SU-DHL-6 (cell line): ENCODE data around the gene UBR4.

Experiments used
- H2AFZ ChIP-seq: fragments of 200-600 bp; sonication (generic); 2 replicates; pipeline ENCODE4 v1.6.1; 2014; ENCODE audit warnings: low read depth, mild to moderate bottlenecking, moderate library complexity, mixed read lengths, antibody characterized with exemption, low read length; ENCODE audit not compliant: severe bottlenecking
- H3F3A ChIP-seq: fragments of 200-600 bp; shearing (Covaris generic); 2 replicates; pipeline ENCODE4 v1.6.0; 2016; ENCODE audit warnings: antibody characterized with exemption, mild to moderate bottlenecking; ENCODE audit not compliant: insufficient read depth
- H3K27ac ChIP-seq: fragments of 200-600 bp; sonication (generic); 2 replicates; pipeline ENCODE4 v1.5.1; 2016; ENCODE audit warnings: low read depth, mild to moderate bottlenecking, low read length, moderate library complexity, mixed read lengths
- H3K27me3 ChIP-seq: fragments of 200-600 bp; sonication (generic), shearing (Covaris generic); 2 replicates; pipeline ENCODE4 v1.6.0; 2014; ENCODE audit warnings: mild to moderate bottlenecking, low read length
- H3K36me3 ChIP-seq: fragments of 200-600 bp; sonication (generic); 2 replicates; pipeline ENCODE4 v1.6.1; 2014; ENCODE audit warnings: mild to moderate bottlenecking, low read length, mixed read lengths
- H3K4me2 ChIP-seq: fragments of 300-600, 200-600 bp; shearing (Covaris generic), sonication (generic); 2 replicates; pipeline ENCODE4 v1.6.0; 2014; ENCODE audit warnings: low read length, low read depth, mild to moderate bottlenecking; ENCODE audit not compliant: poor library complexity, severe bottlenecking
- H3K4me3 ChIP-seq: fragments of 200-600 bp; sonication (generic); 2 replicates; pipeline ENCODE4 v1.5.1; 2014; ENCODE audit warnings: antibody characterized with exemption, low read length, mild to moderate bottlenecking, mixed read lengths; ENCODE audit not compliant: insufficient read depth, poor library complexity, severe bottlenecking
- H3K79me2 ChIP-seq: fragments of 200-600 bp; sonication (generic); 2 replicates; pipeline ENCODE4 v1.6.1; 2014; ENCODE audit warnings: mild to moderate bottlenecking, low read length, moderate library complexity; ENCODE audit not compliant: insufficient read depth
- H3K9ac ChIP-seq: fragments of 200-600 bp; sonication (generic); 2 replicates; pipeline ENCODE4 v1.7.0; 2014; ENCODE audit warnings: mild to moderate bottlenecking, low read length
- H3K9me2 ChIP-seq: fragments of 200-600 bp; sonication (generic); replicated peaks from 2 replicates; pipeline ENCODE4 v1.6.1; 2014; ENCODE audit warnings: low read length; ENCODE audit not compliant: insufficient read depth
- H3K9me3 ChIP-seq: fragments of 200-600 bp; sonication (generic); 2 replicates; pipeline ENCODE4 v1.6.1; 2014; ENCODE audit warnings: low read length, mixed read lengths; ENCODE audit not compliant: insufficient read depth
- H4K20me1 ChIP-seq: fragments of 200-600 bp; sonication (generic); 2 replicates; pipeline ENCODE4 v1.6.1; 2014; ENCODE audit warnings: low read depth, mild to moderate bottlenecking, antibody characterized with exemption, low read length, moderate library complexity, mixed read lengths
- EZH2phosphoT487 ChIP-seq: fragments of 200-600 bp; sonication (generic), shearing (Covaris generic); conservative IDR thresholded peaks from 2 replicates; pipeline ENCODE4 v1.6.1; 2018; ENCODE audit warnings: mild to moderate bottlenecking, antibody characterized with exemption, low read length, moderate library complexity, mixed read lengths
- TF ChIP-seq, protein P1 (sequence below): fragments of 200-600 bp; sonication (generic); IDR thresholded peaks from one replicate; pipeline ENCODE4 v1.5.1; 2017; ENCODE audit warnings: antibody characterized with exemption, mild to moderate bottlenecking, low read length, moderate library complexity; ENCODE audit not compliant: insufficient read depth, poor library complexity, severe bottlenecking

UBR4 gene

GRCh38 chr1:19043579-19044443, 166.3 kb downstream of the UBR4 start:
- no peak overlapping the region for H3K27ac ChIP-seq

DNA sequence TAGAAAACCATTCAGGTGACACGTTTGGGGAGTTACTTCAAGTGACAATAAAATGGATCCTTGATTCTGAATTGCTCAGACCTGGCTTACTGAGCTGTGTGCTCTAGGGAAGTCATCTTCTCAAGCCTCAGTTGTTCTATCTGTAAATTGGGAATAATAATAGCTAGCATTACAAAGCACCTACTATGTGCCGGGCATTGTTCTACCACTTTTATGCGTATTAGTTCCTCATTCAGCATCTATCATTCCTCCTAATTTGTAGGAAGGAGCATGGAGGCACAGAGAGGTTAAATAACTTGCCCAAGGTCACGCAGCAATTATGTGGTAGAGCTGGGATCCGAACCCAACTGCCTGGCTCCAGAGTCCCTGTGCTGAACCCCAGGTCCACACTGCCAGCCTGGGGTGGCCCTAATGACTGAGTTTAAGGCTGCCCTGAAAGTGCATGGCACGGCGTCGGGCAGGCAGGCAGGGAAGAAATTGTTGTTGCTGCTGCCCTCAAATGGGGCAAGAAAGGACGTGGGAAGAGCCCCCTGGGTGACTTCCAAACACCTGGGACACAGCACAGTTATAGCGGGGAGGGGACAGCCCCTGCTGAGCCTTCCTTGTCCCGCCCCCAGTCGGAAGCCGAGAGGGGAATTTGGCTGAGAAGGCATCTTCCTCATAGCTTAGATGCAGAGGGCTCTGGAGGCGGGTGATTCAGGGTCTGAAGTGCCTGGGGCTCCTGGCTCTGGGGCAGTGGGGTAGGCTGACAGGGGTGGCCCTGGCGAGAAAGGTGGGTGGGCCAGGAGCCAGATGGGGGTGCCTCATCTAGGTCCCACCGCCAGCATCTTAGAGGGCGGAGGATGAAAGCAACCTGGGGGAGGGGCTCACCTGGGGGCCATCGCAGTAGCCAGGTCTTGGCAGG, 167.1 kb downstream of the UBR4 start:
- no peaks in the 10 kb centered on the region for H3K36me3 ChIP-seq
- no peaks in the 10 kb centered on the region for H4K20me1 ChIP-seq
- no peak overlapping the region for H3K27ac ChIP-seq
- no peaks in the 10 kb centered on the region for H3K79me2 ChIP-seq
- TF ChIP-seq, protein P1, sequence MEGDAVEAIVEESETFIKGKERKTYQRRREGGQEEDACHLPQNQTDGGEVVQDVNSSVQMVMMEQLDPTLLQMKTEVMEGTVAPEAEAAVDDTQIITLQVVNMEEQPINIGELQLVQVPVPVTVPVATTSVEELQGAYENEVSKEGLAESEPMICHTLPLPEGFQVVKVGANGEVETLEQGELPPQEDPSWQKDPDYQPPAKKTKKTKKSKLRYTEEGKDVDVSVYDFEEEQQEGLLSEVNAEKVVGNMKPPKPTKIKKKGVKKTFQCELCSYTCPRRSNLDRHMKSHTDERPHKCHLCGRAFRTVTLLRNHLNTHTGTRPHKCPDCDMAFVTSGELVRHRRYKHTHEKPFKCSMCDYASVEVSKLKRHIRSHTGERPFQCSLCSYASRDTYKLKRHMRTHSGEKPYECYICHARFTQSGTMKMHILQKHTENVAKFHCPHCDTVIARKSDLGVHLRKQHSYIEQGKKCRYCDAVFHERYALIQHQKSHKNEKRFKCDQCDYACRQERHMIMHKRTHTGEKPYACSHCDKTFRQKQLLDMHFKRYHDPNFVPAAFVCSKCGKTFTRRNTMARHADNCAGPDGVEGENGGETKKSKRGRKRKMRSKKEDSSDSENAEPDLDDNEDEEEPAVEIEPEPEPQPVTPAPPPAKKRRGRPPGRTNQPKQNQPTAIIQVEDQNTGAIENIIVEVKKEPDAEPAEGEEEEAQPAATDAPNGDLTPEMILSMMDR: no peak
- no peak for TF ChIP-seq EZH2phosphoT487
- H3K9ac ChIP-seq: no peak overlapping the region
- H3K9me2 ChIP-seq: no peaks in the 10 kb centered on the region
- no peaks in the 10 kb centered on the region for H3K9me3 ChIP-seq
- H3K27me3 ChIP-seq: no peaks in the 10 kb centered on the region
- no peak overlapping the region for H3K4me3 ChIP-seq
- H3F3A ChIP-seq: no peaks in the 10 kb centered on the region
- H3K4me2 ChIP-seq: no peak overlapping the region
- no peak overlapping the region for H2AFZ ChIP-seq

More at GRCh38 chr1:19043579-19044443, 166.3 kb downstream of the UBR4 start:
- Histone ChIP-seq H3K9ac (no peak overlapping the region), H3K27me3 (no peaks in the 10 kb centered on the region), H3K9me3 (no peaks in the 10 kb centered on the region), H3F3A (no peaks in the 10 kb centered on the region), H3K9me2 (no peaks in the 10 kb centered on the region), H3K4me2 (no peak overlapping the region), H3K36me3 (no peaks in the 10 kb centered on the region), H3K79me2 (no peaks in the 10 kb centered on the region), H4K20me1 (no peaks in the 10 kb centered on the region), H2AFZ (no peak overlapping the region), H3K4me3 (no peak overlapping the region)
- no peak for TF ChIP-seq EZH2phosphoT487
- TF ChIP-seq, protein P1: no peak

DNA sequence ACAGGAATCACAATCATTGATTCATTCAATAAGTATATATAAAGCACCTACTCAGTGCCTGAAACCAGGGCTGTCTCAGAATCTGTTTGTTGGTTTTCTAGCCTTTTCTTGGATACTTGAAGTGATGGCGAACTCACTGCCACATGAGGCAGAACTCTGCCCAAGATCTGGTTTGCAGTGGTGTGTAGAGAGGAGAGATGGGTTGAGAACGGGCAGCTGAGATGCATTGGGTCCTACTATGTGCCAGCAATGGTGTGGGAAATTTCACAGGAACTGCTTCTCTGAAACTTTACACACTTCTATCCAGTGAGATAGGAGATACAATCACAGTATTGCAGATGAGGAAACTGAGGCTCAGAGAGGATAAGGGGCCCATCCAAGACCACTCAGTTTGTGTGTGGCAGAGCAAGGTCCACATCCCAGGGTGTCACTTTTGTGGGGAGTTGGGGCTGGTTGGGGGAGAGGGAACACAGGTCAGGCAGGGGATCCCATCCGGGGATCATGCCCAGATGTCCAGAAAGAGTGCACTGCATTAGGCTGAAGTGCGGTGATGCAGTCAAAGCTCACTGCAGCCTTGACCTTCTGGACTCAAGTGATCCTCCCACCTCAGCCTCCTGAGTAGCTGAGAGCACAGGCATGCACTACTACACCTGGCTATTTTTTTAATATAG, 169.9 kb downstream of the UBR4 start:
- no peak for TF ChIP-seq EZH2phosphoT487
- TF ChIP-seq, protein P1: no peak
- Histone ChIP-seq H3K4me3 (no peak overlapping the region), H3F3A (no peaks in the 10 kb centered on the region), H3K9ac (no peak overlapping the region), H3K36me3 (no peaks in the 10 kb centered on the region), H3K4me2 (no peak overlapping the region), H4K20me1 (no peaks in the 10 kb centered on the region), H3K9me3 (no peaks in the 10 kb centered on the region), H3K27ac (no peak overlapping the region), H3K27me3 (no peaks in the 10 kb centered on the region), H3K79me2 (no peaks in the 10 kb centered on the region), H3K9me2 (no peaks in the 10 kb centered on the region), H2AFZ (no peak overlapping the region)
